Loucy (cell line): Measurements from ENCODE around the gene PTPRF.

ENCODE experiments used
- H2AFZ ChIP-seq: fragments of 200-600 bp; sonication (generic); 2 replicates; pipeline ENCODE4 v1.6.0; 2016; ENCODE audit warnings: antibody characterized with exemption, mild to moderate bottlenecking, low read length, moderate library complexity
- H3F3A ChIP-seq: fragments of 200-600 bp; 2 replicates; pipeline ENCODE4 v1.6.0; 2016; ENCODE audit warnings: antibody characterized with exemption, low read depth, mild to moderate bottlenecking
- H3K27me3 ChIP-seq: fragments of 200-600 bp; sonication (generic); 2 replicates; pipeline ENCODE4 v1.6.1; 2014; ENCODE audit warnings: low read length, mild to moderate bottlenecking; ENCODE audit not compliant: insufficient read depth, poor library complexity, severe bottlenecking
- H3K36me3 ChIP-seq: fragments of 200-600 bp; sonication (generic); 2 replicates; pipeline ENCODE4 v1.6.1; 2016; ENCODE audit warnings: low read length; ENCODE audit not compliant: insufficient read depth
- H3K4me1 ChIP-seq: fragments of 200-600 bp; sonication (generic); 2 replicates; pipeline ENCODE4 v1.5.1; 2014; ENCODE audit warnings: low read length, mild to moderate bottlenecking; ENCODE audit not compliant: insufficient read depth, poor library complexity, severe bottlenecking
- H3K4me2 ChIP-seq: fragments of 200-600 bp; sonication (generic); 2 replicates; pipeline ENCODE4 v1.6.0; 2014; ENCODE audit warnings: antibody characterized with exemption, low read length, low read depth, mild to moderate bottlenecking; ENCODE audit not compliant: poor library complexity, severe bottlenecking
- H3K4me3 ChIP-seq: fragments of 200-600 bp; sonication (generic); 2 replicates; pipeline ENCODE4 v1.5.1; 2014; ENCODE audit warnings: low read length, mild to moderate bottlenecking, mixed read lengths; ENCODE audit not compliant: poor library complexity, severe bottlenecking
- H3K79me2 ChIP-seq: fragments of 200-600 bp; sonication (generic); 2 replicates; pipeline ENCODE4 v1.6.1; 2014; ENCODE audit warnings: low read length; ENCODE audit not compliant: insufficient read depth
- H3K9ac ChIP-seq: fragments of 200-600 bp; sonication (generic); 2 replicates; pipeline ENCODE4 v1.6.0; 2014; ENCODE audit warnings: mild to moderate bottlenecking, low read depth, low read length, moderate library complexity; ENCODE audit not compliant: poor library complexity, severe bottlenecking
- H3K9me2 ChIP-seq: fragments of 200-600 bp; sonication (generic); replicated peaks from 2 replicates; pipeline ENCODE4 v1.6.1; 2016; ENCODE audit warnings: low read depth, low read length, mixed read lengths
- H3K9me3 ChIP-seq: fragments of 200-600 bp; sonication (generic); 2 replicates; pipeline ENCODE4 v1.6.1; 2014; ENCODE audit warnings: mild to moderate bottlenecking, antibody characterized with exemption, low read length, low read depth; ENCODE audit not compliant: insufficient read depth
- H4K20me1 ChIP-seq: fragments of 200-600 bp; sonication (generic); 2 replicates; pipeline ENCODE4 v1.6.0; 2014; ENCODE audit warnings: antibody characterized with exemption, low read length, mild to moderate bottlenecking; ENCODE audit not compliant: insufficient read depth, poor library complexity, severe bottlenecking
- EZH2phosphoT487 ChIP-seq: fragments of 200-600 bp; IDR thresholded peaks from 2 replicates; pipeline ENCODE4 v1.6.1; 2018; ENCODE audit warnings: antibody characterized with exemption, mild to moderate bottlenecking, moderate library complexity, borderline replicate concordance
- TF ChIP-seq, protein P1 (sequence below): fragments of 200-600 bp; sonication (generic); conservative IDR thresholded peaks from 2 replicates; pipeline ENCODE4 v1.5.1; 2014; ENCODE audit warnings: mild to moderate bottlenecking, antibody characterized with exemption, low read length

PTPRF gene

DNA sequence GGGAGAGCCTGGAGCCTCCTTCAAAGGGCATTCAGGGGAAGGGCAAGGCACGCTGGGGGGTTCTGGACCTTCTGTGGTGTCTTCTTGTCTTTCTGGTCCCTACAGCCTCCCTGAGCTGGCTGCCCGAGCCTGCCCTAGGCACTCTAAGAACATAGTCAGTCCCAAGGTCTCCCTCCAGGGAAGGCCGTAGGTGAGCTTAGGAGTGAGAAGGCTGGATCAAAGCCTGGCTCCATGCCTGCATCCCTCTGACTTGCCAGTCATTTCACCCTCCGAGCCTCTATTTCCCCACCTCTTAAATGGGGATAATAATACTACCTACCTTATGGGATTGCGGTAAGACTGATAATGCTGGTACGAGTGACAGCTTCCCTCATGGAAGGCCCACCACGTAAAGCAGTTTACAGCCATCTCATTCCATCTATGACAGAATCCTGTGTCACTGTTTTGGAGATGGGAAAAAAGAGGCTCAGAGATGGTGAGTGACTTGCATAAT, 20.8 kb downstream of the PTPRF start:
- Histone ChIP-seq H3K4me1 (no peaks in the 10 kb centered on the region), H3K9me3 (no peaks in the 10 kb centered on the region), H3K9me2 (no peaks in the 10 kb centered on the region), H3K4me3 (no peak overlapping the region), H3K9ac (no peak overlapping the region), H3F3A (no peaks in the 10 kb centered on the region), H3K36me3 (no peaks in the 10 kb centered on the region), H3K27me3 (no peaks in the 10 kb centered on the region), H2AFZ (no peak overlapping the region), H4K20me1 (no peaks in the 10 kb centered on the region), H3K79me2 (no peaks in the 10 kb centered on the region), H3K4me2 (no peak overlapping the region)
- TF ChIP-seq EZH2phosphoT487: no peak
- TF ChIP-seq, protein P1, sequence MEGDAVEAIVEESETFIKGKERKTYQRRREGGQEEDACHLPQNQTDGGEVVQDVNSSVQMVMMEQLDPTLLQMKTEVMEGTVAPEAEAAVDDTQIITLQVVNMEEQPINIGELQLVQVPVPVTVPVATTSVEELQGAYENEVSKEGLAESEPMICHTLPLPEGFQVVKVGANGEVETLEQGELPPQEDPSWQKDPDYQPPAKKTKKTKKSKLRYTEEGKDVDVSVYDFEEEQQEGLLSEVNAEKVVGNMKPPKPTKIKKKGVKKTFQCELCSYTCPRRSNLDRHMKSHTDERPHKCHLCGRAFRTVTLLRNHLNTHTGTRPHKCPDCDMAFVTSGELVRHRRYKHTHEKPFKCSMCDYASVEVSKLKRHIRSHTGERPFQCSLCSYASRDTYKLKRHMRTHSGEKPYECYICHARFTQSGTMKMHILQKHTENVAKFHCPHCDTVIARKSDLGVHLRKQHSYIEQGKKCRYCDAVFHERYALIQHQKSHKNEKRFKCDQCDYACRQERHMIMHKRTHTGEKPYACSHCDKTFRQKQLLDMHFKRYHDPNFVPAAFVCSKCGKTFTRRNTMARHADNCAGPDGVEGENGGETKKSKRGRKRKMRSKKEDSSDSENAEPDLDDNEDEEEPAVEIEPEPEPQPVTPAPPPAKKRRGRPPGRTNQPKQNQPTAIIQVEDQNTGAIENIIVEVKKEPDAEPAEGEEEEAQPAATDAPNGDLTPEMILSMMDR: no peak

DNA sequence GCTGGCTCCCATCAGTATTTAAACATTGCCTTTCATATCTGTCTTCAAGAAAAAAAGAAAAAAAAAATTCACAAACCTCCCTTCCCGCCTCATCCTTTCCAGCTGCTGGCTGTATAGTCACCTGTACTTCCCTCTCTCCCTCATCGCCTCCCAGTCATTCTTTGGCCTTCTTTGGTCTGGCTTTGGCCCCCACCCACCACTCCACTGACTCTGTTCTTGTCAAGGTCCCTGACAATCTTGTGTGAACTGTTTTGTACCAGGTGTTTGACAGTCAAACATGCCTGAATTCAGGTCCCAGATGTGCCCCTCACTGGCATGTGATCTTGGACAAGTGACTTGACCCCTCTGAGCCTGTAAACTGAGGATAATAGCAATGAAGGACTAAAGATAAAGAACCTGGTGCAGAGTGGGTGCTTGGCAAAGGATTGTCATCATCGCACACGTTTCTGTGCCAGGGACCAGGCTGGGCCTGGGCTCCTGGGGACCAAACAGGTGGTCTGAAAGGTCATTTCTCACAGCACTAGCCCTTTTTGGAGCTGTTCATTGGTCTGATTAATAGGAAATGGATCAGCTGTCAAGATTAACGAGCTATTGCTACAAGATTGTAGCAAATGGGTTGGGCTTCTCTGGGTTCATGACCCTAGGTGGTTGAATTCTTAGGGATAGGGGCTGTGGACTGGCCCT, 21.5 kb downstream of the PTPRF start:
- H3K9me2 ChIP-seq: no peaks in the 10 kb centered on the region
- no peaks in the 10 kb centered on the region for H3K4me1 ChIP-seq
- no peaks in the 10 kb centered on the region for H3K79me2 ChIP-seq
- H3K9ac ChIP-seq: no peak overlapping the region
- H3K36me3 ChIP-seq: no peaks in the 10 kb centered on the region
- H3K4me2 ChIP-seq: no peak overlapping the region
- H3F3A ChIP-seq: no peaks in the 10 kb centered on the region
- no peaks in the 10 kb centered on the region for H3K27me3 ChIP-seq
- H3K4me3 ChIP-seq: no peak overlapping the region
- no peak overlapping the region for H2AFZ ChIP-seq
- no peaks in the 10 kb centered on the region for H3K9me3 ChIP-seq
- no peaks in the 10 kb centered on the region for H4K20me1 ChIP-seq
- TF ChIP-seq EZH2phosphoT487: no peak
- TF ChIP-seq, protein P1: no peak

- Histone ChIP-seq H3K9ac (no peak overlapping the region), H3K9me2 (no peaks in the 10 kb centered on the region), H3K36me3 (no peaks in the 10 kb centered on the region), H3F3A (no peaks in the 10 kb centered on the region), H3K4me2 (no peak overlapping the region), H3K4me1 (no peaks in the 10 kb centered on the region), H2AFZ (no peak overlapping the region), H3K4me3 (no peak overlapping the region), H3K27me3 (no peaks in the 10 kb centered on the region), H4K20me1 (no peaks in the 10 kb centered on the region), H3K79me2 (no peaks in the 10 kb centered on the region), H3K9me3 (no peaks in the 10 kb centered on the region)
- no peak for TF ChIP-seq EZH2phosphoT487
- TF ChIP-seq, protein P1: no peak
Observed at GRCh38 chr1:43552813-43553212, 22.1 kb downstream of the PTPRF start.
